Stimulated activated CD8-positive, alpha-beta memory T cell treated with anti-CD3 and anti-CD28 coated beads, Interleukin-2, amount 100 ng/mL, for 48 hours (primary cell): Measurements from ENCODE around the gene PAFAH1B1.
"Not testable (repeated sequence)": the region's sequence is repeated elsewhere in the genome, so short reads cannot be mapped to it uniquely, and the experiment has no call there.

Source experiments
- DNase-seq, 2 donors: peaks; one replicate each; pipeline ENCODE4 v3.0.0-alpha.2; 2020; ENCODE audit warnings: low read depth in 2 of 2

Gene PAFAH1B1

DNA sequence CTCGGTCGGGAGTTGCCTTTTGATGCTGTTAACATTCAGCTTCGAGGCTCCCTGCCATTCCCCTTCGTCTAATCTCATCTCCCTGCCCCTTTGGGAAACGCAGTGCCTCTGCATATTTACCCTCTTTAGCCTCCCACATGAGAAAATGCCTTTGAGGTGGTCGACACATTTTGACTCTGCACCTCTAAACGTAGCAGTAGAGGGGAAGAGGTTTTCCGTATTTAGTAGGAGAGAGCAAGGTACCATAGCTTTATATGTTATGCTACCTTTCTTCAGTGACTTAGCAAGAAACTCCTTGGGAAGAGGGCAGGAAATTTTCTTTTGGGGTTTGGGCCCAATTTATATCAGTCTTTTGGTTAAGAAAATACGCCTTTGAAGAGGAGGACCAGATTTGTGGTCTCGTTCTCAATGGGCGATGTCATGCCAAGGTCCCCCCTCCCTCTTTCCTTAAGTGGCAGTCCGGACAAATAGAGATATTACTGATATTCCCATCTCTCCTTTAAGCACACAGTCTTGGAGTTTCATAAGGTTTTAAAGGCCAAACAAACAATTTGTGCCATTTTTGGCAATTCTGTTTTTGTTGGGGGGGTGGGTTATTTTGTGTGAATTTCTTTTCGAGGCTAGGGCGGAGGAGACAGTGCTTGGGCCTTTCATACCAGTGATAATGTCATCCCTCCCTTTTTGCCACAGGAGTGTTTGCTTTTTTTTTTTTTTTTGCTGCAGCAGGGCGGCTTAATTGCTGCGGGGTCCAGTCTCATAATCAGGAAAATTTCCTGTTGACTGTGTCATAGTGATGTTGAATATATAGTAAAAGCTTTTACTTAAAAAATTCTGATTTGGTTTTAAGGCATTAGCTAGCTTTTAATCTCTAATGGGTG lies 1.5 kb downstream of the PAFAH1B1 start:
- no peak for DNase-seq

DNA sequence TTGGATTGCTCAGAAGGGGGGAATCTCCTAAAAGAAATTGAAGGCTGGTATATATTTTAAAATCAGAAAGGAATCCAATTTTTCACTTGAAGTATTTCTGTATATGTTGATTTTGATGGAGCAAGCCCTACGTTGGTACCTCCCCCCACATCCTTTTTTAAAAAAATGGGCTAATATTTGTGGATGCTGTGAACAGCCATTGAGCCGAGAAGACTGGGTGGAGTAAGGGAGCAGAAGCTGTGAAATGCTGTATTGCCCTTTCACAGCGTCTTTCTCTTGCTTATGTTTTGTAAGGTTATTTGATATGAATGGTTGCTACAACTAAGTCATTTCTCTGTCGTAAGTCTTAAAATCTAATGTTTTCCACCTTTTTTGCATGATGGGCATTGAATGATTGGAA lies 2.3 kb downstream of the PAFAH1B1 start:
- no peak for DNase-seq

- DNase-seq: no peak
These were observed 4.7 kb downstream of the PAFAH1B1 start for GRCh38 chr17:2598166-2598565.

DNA sequence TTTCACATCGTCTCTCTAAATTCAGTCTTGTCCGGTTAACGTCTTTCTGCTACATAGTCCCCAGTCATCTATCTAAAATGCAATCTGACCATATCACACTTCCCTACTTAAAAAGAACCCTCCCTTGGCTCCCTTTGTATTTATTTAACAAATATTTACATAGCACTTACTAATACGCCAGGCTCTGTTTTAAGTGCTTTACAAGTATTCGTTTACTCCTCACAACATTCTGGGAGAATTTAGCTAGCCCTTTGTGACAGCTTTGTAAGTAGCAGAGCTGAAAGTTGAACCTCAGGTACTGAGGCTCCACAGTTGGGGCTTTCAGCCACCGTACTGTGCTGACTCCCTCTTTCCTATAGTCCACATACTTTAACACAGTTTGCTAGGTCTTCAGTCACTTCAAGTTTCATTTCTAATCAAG lies 9.2 kb downstream of the PAFAH1B1 start:
- DNase-seq: no peak

DNA sequence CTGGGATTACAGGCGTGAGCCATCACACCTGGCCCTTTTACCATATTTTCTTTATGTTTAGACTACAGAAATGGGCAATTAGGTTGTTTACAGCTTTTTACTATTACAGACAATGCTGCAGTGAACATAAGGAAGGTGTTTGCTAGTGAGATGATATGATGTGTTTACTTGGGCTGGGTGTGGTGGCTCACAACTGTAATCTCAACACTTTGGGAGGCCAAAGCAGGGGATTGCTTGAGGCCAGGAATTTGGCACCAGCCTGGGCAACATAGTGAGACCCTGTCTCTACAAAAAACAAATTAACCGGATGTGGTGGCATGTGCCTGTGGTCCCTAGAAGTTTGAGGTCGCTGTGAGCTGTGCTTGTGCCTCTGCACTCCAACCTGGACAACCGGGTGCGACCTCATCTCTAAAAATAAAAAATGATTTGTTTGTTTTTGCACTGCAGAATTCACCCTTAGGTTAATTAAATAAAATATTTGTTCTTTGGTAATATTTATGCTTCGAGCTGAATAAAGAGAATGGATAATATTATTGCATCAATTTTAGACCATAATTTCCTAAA lies 15.0 kb downstream of the PAFAH1B1 start:
- no peak for DNase-seq

- DNase-seq: no peak
These were observed 15.6 kb downstream of the PAFAH1B1 start for GRCh38 chr17:2609091-2609490.

DNA sequence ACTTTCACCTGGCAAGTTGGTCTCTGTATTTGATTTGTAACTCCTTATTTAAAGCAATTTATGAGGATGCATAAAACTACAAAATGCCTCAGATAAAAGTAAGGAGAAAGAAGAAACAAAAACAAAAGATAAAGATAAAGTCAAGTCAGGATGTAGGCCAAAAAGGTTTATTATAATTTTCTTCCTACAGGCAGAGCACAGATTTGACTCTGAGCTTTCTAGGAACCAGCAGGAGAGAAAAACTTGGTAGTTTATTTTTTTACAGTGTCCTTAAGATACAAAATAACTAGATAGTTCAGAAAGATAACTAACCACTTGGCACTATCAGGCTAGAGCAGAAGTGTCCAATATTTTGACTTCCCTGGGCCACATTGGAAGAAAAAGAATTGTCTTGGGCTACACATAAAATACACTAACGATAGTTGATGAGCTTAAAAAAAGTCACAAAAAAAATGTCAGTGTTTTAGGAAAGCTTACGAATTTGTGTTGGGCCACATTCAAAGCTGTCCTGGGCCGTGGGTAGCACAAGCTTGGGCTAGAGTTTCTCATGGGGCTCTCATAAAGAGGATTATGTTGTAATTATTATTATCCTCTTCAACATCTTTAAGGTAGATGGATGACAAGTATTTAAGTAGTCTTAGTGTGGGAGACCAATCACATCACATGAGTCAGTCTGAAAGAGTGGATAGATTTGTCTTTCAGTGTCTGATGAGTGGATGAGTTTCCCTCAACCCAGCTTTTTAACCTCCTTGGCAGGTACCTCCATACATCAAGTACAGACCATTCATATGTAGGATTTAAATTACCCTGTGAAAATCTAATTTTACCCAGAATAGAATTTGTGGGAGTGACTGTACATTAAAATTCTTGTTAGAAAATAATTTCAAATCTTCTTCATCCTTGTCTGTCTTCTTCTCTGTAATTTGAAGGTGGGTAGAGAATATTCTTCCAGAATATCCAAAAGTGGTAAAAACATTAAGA lies 17.0 kb downstream of the PAFAH1B1 start:
- DNase-seq: no peak

DNA sequence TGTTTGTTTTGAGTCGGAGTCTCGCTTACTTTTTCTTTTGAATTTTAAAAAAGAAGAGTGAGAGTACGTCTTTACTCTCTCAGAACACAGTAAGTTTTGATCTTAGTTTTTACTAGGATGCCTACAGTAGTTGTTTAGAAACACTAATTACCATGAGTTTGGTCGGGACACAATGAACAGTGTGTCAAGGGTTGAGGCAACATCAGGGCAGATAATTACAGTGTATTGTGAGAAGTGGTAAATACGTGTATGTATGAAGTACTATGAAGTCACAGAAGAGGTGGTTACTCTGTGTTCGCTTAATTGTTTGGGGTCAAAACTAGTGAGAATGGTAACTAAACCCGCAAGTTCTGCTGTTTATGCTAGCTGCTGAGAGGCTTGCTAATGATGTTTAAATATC lies 18.2 kb downstream of the PAFAH1B1 start:
- no peak for DNase-seq

DNA sequence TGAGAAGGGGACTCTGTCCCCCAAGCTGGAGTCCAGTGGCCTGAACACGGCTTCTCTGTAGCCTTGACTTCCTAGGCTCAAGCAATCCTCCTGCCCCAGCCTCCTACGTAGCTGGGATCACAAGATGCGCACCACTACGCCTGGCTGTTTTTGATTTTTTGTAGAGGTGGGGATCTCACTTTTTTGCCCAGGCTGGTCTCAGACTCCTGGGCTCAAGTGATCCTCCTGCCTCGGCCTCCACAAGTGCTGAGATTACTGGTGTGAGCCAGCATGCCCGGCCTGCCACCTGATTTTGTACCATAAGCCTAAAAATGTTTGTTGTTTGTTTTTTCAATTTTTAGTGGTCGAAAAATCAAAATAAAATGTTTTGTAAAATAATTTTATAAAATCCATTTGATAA lies 19.2 kb downstream of the PAFAH1B1 start:
- no peak for DNase-seq

- DNase-seq: no peak
These were observed 19.8 kb downstream of the PAFAH1B1 start for GRCh38 chr17:2613089-2613808.

GRCh38 chr17:2615882-2616281 lies 22.4 kb downstream of the PAFAH1B1 start:
- no peak for DNase-seq

GRCh38 chr17:2621241-2621640 lies 27.8 kb downstream of the PAFAH1B1 start:
- no peak for DNase-seq

DNA sequence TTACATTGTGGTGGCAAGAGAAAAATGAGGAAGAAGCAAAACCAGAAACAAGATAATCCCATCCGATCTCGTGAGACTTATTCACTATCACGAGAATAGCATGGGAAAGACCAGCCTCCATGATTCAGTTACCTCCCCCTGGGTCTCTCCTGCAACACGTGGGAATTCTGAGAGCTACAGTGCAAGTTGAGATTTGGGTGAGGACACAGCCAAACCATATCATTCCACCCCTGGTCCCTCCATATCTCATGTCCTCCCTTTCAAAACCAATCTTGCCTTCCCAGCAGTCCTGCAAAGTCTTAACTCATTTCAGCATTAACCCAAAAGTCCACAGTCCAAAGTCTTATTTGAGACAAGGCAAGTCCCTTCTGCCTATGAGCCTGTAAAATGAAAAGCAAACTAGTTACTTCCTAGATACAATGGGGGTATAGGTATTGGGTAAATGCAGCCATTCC lies 28.5 kb downstream of the PAFAH1B1 start:
- DNase-seq: not testable (repeated sequence)

DNA sequence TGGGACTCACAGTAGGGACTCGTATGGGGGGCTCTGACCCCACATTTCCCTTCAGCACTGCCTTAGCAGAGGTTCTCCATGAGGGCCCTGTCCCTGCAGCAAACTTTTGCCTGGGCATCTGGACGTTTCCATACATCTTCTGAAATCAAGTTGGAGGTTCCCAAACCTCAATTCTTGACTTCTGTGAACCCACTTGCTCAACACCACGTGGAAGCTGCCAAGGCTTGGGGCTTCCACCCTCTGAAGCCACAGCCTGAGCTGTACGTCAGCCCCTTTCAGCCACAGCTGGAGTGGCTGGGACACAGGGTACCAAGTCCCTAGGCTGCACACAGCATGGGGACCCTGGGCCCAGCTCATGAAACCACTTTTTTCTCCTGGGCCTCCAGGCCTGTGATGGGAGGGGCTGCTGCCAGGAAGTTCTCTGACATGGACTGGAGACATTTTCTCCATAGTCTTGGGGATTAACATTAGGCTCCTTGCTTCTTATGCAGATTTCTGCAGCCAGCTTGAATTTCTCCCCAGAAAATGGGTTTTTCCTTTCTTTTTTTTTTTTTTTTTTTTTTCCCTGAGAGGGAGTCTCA lies 29.4 kb downstream of the PAFAH1B1 start:
- DNase-seq: not testable (repeated sequence)

- DNase-seq: no peak
These were observed 30.9 kb downstream of the PAFAH1B1 start for GRCh38 chr17:2624292-2624731.

- not testable (repeated sequence) for DNase-seq
These were observed 33.3 kb downstream of the PAFAH1B1 start for GRCh38 chr17:2626626-2627219.

- DNase-seq: not testable (repeated sequence)
These were observed 35.5 kb downstream of the PAFAH1B1 start for GRCh38 chr17:2628922-2629321.

DNA sequence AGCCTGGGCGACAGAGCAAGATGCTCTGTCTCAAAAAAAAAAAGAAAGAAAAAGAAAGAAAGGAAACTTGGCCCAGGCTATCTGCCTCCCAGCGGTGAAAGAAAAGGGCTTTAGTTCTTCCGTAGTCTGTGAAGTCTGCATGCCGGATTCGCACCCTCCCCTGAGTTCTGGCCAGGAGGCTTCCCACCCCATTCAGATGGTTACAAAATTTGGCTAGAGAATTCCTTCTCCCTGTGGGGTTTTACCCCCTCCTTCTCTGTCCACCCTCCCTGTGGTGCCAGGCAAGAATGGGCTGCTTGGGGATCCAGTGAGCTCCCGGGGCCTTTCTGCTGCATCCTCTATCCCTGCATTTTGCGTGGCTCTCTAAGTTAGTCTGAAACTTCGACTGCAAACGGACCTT lies 37.8 kb downstream of the PAFAH1B1 start:
- DNase-seq: no peak

DNA sequence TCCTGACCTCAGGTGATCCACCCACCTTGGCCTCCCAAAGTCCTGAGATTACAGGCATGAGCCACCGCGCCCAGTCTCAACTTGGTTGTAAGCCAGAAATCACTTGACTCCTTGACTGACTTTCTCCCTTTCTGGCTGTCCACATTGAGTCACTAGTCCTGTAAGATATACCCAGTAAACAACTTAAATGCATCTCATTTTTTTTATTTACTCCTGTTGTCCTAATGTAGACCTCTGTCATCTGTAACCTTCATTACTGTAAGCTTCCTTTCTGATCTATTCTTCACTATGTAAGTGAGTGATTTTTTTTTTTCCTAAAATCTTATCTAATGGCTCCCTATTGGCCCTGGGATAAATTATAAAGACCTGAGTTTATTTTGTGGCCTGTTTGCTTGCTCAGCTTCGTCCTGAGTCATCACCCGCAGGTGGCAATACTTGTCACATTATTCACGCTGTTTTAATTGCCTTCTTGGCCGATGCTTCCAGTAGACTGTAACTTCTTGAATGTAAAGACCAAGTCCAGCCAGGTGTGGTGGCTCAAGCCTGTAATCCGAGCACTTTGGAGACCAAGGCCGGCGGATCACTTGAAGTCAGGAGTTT lies 41.0 kb downstream of the PAFAH1B1 start:
- DNase-seq: no peak

DNA sequence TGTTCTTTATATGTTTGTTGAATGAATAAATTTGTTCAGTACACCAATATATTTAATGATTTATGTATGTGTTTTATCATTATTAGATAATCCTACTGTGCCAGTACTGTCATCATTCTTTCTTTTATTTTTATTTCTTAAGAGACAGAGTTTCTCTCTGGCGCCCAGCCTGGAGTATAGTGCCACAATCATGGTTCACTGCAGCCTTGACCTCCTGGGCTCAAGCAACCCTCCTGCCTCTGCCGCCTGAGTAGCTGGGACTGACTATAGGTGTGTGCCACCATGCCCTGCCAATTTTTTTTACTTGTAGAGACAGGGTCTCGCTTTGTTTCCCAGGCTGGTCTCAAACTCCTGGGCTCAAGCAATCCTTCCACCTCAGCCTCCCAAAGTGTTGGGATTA lies 41.8 kb downstream of the PAFAH1B1 start:
- DNase-seq: no peak
